ENCODE measurements around the gene NXF2B.
"Not testable (repeated sequence)": the region's sequence is repeated elsewhere in the genome, so short reads cannot be mapped to it uniquely, and the experiment has no call there.

NXF2B gene, protein sequence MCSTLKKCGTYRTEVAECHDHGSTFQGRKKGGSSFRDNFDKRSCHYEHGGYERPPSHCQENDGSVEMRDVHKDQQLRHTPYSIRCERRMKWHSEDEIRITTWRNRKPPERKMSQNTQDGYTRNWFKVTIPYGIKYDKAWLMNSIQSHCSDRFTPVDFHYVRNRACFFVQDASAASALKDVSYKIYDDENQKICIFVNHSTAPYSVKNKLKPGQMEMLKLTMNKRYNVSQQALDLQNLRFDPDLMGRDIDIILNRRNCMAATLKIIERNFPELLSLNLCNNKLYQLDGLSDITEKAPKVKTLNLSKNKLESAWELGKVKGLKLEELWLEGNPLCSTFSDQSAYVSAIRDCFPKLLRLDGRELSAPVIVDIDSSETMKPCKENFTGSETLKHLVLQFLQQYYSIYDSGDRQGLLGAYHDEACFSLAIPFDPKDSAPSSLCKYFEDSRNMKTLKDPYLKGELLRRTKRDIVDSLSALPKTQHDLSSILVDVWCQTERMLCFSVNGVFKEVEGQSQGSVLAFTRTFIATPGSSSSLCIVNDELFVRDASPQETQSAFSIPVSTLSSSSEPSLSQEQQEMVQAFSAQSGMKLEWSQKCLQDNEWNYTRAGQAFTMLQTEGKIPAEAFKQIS

GRCh38 chrX:102439908-102440307, at the start of gene NXF2B:
Gene NXF2B (minus strand): TSS chrX:102440008. CDS start chrX:102380036, 59,972 bp downstream.
- DNase-seq (ENCODE audit: low spot score), result not testable (repeated sequence)

DNA sequence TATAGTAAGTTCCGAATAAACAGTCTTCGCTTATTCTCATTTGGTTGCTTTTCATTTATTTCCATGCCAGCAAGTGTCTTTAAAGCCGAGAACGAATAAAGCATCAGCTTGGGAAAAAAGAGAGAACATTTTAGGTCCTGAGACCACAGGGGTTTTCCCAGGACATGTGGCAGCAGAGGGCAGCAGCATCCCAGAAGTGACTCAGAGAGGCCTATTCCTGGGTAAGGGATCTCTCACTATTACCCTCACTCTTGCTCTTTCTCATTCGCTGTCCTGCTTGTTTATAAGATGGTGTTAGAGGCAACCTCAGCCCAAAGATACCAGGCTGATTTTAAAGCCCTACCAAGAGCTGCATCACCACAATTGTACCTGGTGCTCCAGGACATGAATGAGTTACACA, 39.0 kb upstream of the NXF2B start:
- DNase-seq (ENCODE audit: low spot score), result not testable (repeated sequence)

- DNase-seq (ENCODE audit: low spot score), result not testable (repeated sequence)
Observed at GRCh38 chrX:102471762-102472220, 32.0 kb upstream of the NXF2B start, which contains the start of gene TCP11X2. Gene TCP11X2 (minus strand): TSS chrX:102471812.

- not testable (repeated sequence) for DNase-seq (ENCODE audit: low spot score)
Observed at GRCh38 chrX:102470215-102470614, 30.4 kb upstream of the NXF2B start.

- DNase-seq (ENCODE audit: low spot score), result not testable (repeated sequence)
Observed at GRCh38 chrX:102458615-102459014, 18.8 kb upstream of the NXF2B start.

DNA sequence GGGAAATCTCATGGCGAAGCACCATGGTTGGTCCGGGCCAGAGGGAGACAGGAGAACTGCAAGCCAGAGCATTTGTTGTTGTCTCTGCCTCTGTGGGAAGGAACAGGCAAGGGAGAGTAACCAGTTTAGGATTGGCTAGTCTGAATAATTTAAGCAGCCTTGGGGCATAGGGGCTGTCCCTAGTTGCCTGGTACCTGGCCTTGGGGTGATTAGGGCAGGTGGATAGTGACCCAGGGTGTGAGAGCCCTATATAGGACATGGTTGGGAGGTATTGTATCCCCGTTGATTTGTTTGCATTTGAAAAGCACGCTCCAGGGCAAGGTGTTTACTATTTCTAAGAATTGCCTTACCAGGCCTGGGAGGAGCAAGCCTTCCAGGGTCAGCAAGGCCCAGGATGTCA, 25.3 kb downstream of the NXF2B start:
- not testable (repeated sequence) for DNase-seq (ENCODE audit: low spot score)

DNA sequence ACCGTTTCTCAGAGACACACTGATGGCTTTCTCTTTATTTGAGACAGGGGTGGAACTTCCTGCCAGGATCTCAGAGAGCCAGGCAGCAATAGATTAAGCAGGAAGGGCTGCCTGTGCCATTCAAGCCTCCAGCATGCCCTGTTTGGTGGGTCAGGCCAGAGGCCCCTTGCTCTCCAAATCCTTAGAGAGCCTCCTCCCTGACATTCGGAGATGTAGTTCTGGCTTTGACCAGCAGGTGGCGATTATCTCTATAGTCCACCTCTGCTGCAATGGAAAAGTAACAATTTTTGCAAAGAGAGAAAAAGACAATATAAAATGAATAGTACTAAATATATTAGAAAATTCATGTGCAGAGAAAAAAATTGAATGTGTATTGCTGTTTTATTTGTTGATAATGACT, 93.9 kb downstream of the NXF2B start:
- peak; percentile 61 for DNase-seq (ENCODE audit: low spot score)

DNA sequence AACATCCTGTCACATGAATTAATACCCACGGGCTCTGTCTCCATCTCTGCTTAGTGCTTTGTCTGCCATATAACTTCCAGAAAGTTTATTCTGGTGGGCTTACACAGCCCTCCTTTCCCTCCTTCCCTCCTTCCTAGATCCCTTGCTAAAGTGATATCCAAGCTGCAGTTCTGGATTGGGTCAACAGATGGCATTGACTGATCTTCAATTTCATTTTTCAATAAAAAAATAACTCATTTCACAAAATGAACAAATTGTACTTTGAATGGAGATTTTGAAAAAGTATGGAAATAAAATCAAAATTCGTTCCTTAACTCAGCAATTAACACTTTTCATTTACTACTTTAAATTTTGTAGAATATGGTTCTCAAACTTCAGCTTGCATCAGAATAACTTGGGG, 97.9 kb downstream of the NXF2B start:
- DNase-seq (ENCODE audit: low spot score), result no peak

DNA sequence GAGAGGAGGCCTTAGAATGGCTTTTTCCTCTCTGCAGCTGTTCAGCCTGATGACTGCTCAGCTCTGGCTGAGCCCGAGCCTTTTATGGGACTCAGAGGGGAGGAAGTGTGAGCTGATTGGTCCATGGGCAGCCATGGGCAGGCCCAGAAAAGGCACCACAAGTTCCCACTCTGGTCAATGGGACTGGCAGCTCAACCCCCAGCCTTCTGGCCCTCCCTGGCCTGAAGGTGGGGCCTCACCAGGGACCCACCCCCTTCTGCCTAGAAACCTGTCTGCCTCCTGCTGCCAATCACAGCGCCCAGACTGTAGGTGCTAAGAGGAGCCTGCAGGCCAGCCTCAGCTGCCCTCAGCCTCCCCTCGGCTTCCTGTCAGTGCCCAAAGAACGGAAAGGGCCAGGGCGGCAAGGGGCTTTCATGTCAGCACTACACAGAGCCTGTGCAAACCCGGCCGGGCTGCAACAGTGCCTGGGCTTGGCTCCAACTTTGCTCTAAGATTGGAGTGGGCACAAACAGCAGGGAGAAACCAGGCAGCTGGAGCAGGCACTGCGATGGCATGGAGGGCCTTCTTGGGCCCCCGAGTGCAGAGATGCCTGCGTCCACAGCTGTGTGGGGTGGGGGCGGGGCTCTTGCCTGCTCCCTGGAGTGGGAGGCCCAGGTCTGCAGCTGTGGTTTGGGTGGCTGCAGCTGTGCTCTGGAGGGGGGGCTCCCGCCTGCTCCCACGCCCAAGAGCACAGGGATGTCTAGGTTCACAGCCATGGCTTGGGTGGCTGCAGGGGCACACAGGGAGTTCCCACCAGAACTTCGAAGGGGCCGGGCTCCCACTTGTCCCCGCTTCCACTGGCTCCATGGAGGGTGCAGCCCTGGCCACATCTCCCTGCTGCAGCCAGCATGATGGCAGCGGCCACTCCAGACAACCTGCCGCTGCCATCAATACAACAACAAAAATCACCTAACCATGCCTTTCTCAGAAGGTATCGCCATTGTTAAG, 100.2 kb downstream of the NXF2B start:
- DNase-seq (ENCODE audit: low spot score), result no peak

DNA sequence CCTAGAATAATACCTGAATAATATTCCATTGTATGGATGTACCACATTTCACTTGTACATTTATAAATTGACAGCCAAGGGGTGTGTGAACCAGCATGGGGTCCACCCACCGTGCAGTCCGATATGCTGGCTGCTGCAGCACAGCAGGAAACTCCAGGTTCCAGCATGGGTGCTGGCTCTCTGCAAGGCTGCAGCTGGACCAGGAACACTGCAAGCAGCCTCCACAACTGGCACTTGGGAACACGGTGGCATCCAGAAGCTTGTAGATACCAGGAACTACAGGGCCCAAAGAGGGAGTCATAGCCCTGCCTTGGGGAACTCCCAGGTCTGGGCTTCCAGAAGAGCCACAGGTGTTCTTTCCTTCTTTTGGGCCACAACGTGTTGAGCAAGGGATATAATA, 101.6 kb downstream of the NXF2B start:
- no peak for DNase-seq (ENCODE audit: low spot score)

Data from hematopoietic multipotent progenitor cell treated with erythropoietin and hydrocortisone succinate and interleukin-3 and kit ligand, for 17 days (in vitro differentiated cells).